AG04449 (cell line): ENCODE data around the gene CEP152.
"Not testable (repeated sequence)": the region's sequence is repeated elsewhere in the genome, so short reads cannot be mapped to it uniquely, and the experiment has no call there.

Experiments
- CTCF ChIA-PET: fragments of 350-600 bp; formaldehyde crosslinking; extraction: SDS; loops from one replicate; lab custom pipeline; 2021; ENCODE audit warnings: antibody characterized with exemption; lab: Yijun Ruan, JAX
- POLR2A ChIA-PET: fragments of 400-600, 350-600 bp; formaldehyde crosslinking; extraction: SDS; loops from one replicate; lab custom pipeline; 2020; ENCODE audit warnings: antibody characterized with exemption, inconsistent platforms; lab: Yijun Ruan, JAX
- DNase-seq: peaks from one replicate; pipeline ENCODE4 v3.0.0-alpha.2; 2010; ENCODE audit warnings: low read depth, low spot score
- H3K4me3 ChIP-seq: 2 replicates; pipeline ENCODE4 v1.5.1; 2011; ENCODE audit warnings: low read depth, mild to moderate bottlenecking, control low read depth, low read length
- CTCF ChIP-seq: IDR thresholded peaks from one replicate; pipeline ENCODE4 v1.5.1; 2011; ENCODE audit warnings: mild to moderate bottlenecking, moderate library complexity, low read length, control low read depth, inconsistent platforms; ENCODE audit not compliant: insufficient read depth; ENCODE audit errors: missing control alignments

Gene CEP152

GRCh38 chr15:48796930-48797329 is 13.9 kb downstream of the CEP152 start:
- H3K4me3 ChIP-seq, result no peak overlapping the region
- ChIA-PET POLR2A (no interaction called here), CTCF (no interaction called here)
- no peak for DNase-seq
- TF ChIP-seq CTCF, result no peak

- no peak for TF ChIP-seq CTCF
- no peak overlapping the region for H3K4me3 ChIP-seq
- ChIA-PET POLR2A (no interaction called here), CTCF (no interaction called here)
- DNase-seq, result no peak
Observed at GRCh38 chr15:48796521-48796920, 14.3 kb downstream of the CEP152 start.

GRCh38 chr15:48795901-48796300 is 15.0 kb downstream of the CEP152 start:
- POLR2A ChIA-PET, result no interaction called here
- no peak overlapping the region for H3K4me3 ChIP-seq
- CTCF ChIA-PET, result no interaction called here
- DNase-seq, result no peak
- TF ChIP-seq CTCF, result no peak

GRCh38 chr15:48794697-48795134 is 16.2 kb downstream of the CEP152 start:
- no peak for DNase-seq
- no peak for TF ChIP-seq CTCF
- POLR2A ChIA-PET, result no interaction called here
- CTCF ChIA-PET, result no interaction called here
- no peak overlapping the region for H3K4me3 ChIP-seq

- ChIA-PET POLR2A (no interaction called here), CTCF (interaction anchor here (3.8 kb wide), 1 partner anchor 9 kb away, joined by 25 read pairs; no protein-coding TSS in a partner anchor)
- no peak for TF ChIP-seq CTCF
- no peak overlapping the region for H3K4me3 ChIP-seq
- no peak for DNase-seq
Observed at GRCh38 chr15:48792408-48792807, 18.5 kb downstream of the CEP152 start.

- CTCF ChIA-PET, result interaction anchor here (0.7 to 3.8 kb wide), 6 partner anchors 9 to 282 kb away, joined by 3 to 25 read pairs (median 3); no protein-coding TSS in a partner anchor
- DNase-seq, POLR2A ChIA-PET, H3K4me3 ChIP-seq: not testable (repeated sequence)
Observed at GRCh38 chr15:48790466-48791115, 20.3 kb downstream of the CEP152 start.

GRCh38 chr15:48785712-48786111 is 25.2 kb downstream of the CEP152 start:
- TF ChIP-seq CTCF, result no peak
- POLR2A ChIA-PET, result no interaction called here
- CTCF ChIA-PET, result interaction anchor here (0.7 to 1.0 kb wide), 2 partner anchors 10 to 76 kb away, joined by 3 read pairs; no protein-coding TSS in a partner anchor
- DNase-seq, result no peak
- H3K4me3 ChIP-seq, result no peak overlapping the region
